Renal cortex interstitium (tissue), 11 donors: Measurements from ENCODE around the gene EHBP1L1. TPM values are rescaled to one million over a fixed set of nuclear protein-coding genes. Genes with fewer than 3 reads are reported as not detected.
A peak's percentile ranks its signal among the peaks of the same experiment; 100 is the strongest.
"Not testable (repeated sequence)": the region's sequence is repeated elsewhere in the genome, so short reads cannot be mapped to it uniquely, and the experiment has no call there.

Experiments used
- DNase-seq, 11 donors: peaks; one replicate each; pipeline ENCODE4 v3.0.0-alpha.2; 2013; ENCODE audit warnings: low read depth in 9 of 11, low spot score in 4 of 11; ENCODE audit errors: extremely low read depth in 1 of 11
- polyA plus RNA-seq, 3 donors: library from polyadenylated mRNA; unstranded; fragments of 120-200 nt; gene quantifications; one replicate each; pipeline ENCODE4 v1.2.1, GENCODE V29; 2013; ENCODE audit not compliant: insufficient read length in 3 of 3

Gene EHBP1L1
- polyA plus RNA-seq, 3 donors, result 13.2 to 21.1 (median 13.4) TPM

- DNase-seq, result no peak
Observed at GRCh38 chr11:65557280-65558001, 18.4 kb upstream of the EHBP1L1 start.

- peak in 5 of 11 donors; percentile 61 to 77 (median 73) for DNase-seq
Observed at GRCh38 chr11:65558002-65558929, 17.6 kb upstream of the EHBP1L1 start, which contains the start of gene LTBP3. TSS of gene LTBP3 (minus strand) at chr11:65558359. CDS start at chr11:65557959, 400 bp downstream.

GRCh38 chr11:65558930-65559509 is 16.8 kb upstream of the EHBP1L1 start:
- no peak for DNase-seq

- no peak for DNase-seq
Observed at GRCh38 chr11:65559535-65559934, 16.3 kb upstream of the EHBP1L1 start.

- no peak for DNase-seq
Observed at GRCh38 chr11:65559951-65560537, 15.8 kb upstream of the EHBP1L1 start.

GRCh38 chr11:65560555-65561418 is 15.1 kb upstream of the EHBP1L1 start:
- no peak for DNase-seq

- no peak for DNase-seq
Observed at GRCh38 chr11:65562020-65562419, 13.8 kb upstream of the EHBP1L1 start.

- no peak for DNase-seq
Observed at GRCh38 chr11:65562788-65563187, 13.1 kb upstream of the EHBP1L1 start.

GRCh38 chr11:65563601-65564000 is 12.3 kb upstream of the EHBP1L1 start:
- no peak for DNase-seq

- not testable (repeated sequence) for DNase-seq
Observed at GRCh38 chr11:65564879-65565559, 10.8 kb upstream of the EHBP1L1 start.

GRCh38 chr11:65565624-65566453 is 10.0 kb upstream of the EHBP1L1 start:
- no peak for DNase-seq

GRCh38 chr11:65569164-65569972 is 6.5 kb upstream of the EHBP1L1 start:
- DNase-seq, result no peak

GRCh38 chr11:65569973-65570918 is 5.6 kb upstream of the EHBP1L1 start, which contains the start of gene ZNRD2:
TSS of gene ZNRD2 (plus strand) at chr11:65570477. CDS start at chr11:65570492, 15 bp downstream.
- DNase-seq, result peak; percentile 91 to 98 (median 96)

- DNase-seq, result no peak
Observed at GRCh38 chr11:65571420-65571819, 4.4 kb upstream of the EHBP1L1 start.

- no peak for DNase-seq
Observed at GRCh38 chr11:65571940-65572339, 3.9 kb upstream of the EHBP1L1 start.
